ENCODE measurements around the gene FGD4. TPM values are rescaled to one million over a fixed set of nuclear protein-coding genes. Genes with fewer than 3 reads are reported as not detected.

The FGD4 gene
- total RNA-seq, 1 experiment from 2014 or later: 31.6 TPM

- ChIA-PET POLR2A (interaction anchor here (0.6 kb wide), 1 partner anchor 1839 kb away, joined by 15 read pairs; the partner anchor contains the start of gene IPO8), CTCF (interaction anchor here (0.6 to 1.0 kb wide), 2 partner anchors 56 to 221 kb away, joined by 3 read pairs; partner anchors contain the start of gene YARS2)
- H3K4me1 Mint-ChIP-seq (ENCODE audit: low read depth, unreplicated experiment): peaks cover 40% of the 10 kb centered on the region
- Histone ChIP-seq H3K4me1 (peaks cover 46% of the 10 kb centered on the region), H3K36me3 (ENCODE audit: control insufficient read depth, insufficient read depth, low read length) (0 out of 2 replicates have a peak, but pooled peaks cover 2% of the 10 kb centered on the region), H3K9me3 (no peaks in the 10 kb centered on the region), H3K27me3 (replicated peaks; ENCODE audit: control insufficient read depth, insufficient read depth, low read length) (no peaks in the 10 kb centered on the region), H3K4me3 (ENCODE audit: low read depth, low read length) (no peak overlapping the region; the same call in 1 of the 2 replicates)
- peak overlapping the region; percentile 74 for H3K27ac Mint-ChIP-seq (ENCODE audit: unreplicated experiment)
- no peak for TF ChIP-seq CTCF (IDR thresholded peaks at IDR 0.05; ENCODE audit: insufficient read depth in 1 of 2, low read depth in 1 of 2, low read length in 1 of 2, severe bottlenecking in 1 of 2, unreplicated experiment in 1 of 2)
- DNase-seq: no peak
- TSS peak; percentile 57 for BruUV-seq (replicated peaks)
- H3K36me3 Mint-ChIP-seq (ENCODE audit: insufficient read depth, unreplicated experiment): peaks cover 7% of the 10 kb centered on the region
- peak overlapping the region; percentile 62 for H3K4me3 Mint-ChIP-seq (ENCODE audit: unreplicated experiment)
- H3K9me3 Mint-ChIP-seq (ENCODE audit: unreplicated experiment): no peaks in the 10 kb centered on the region
- H3K27me3 Mint-ChIP-seq (ENCODE audit: insufficient read depth, unreplicated experiment): no peaks in the 10 kb centered on the region
- intact Hi-C loops (cut with micrococcal nuclease; ENCODE audit: unreplicated experiment): loop anchor here (1.0 to 10.0 kb wide), 4 partner anchors 9 to 120 kb away; no protein-coding TSS in a partner anchor
Measured at GRCh38 chr12:32534698-32535097, 135.3 kb downstream of the FGD4 start.

- no peaks in the 10 kb centered on the region for H3K27me3 Mint-ChIP-seq (ENCODE audit: insufficient read depth, unreplicated experiment)
- H3K4me3 Mint-ChIP-seq (ENCODE audit: unreplicated experiment): peak overlapping the region; percentile 62
- peak overlapping the region; percentile 74 for H3K27ac Mint-ChIP-seq (ENCODE audit: unreplicated experiment)
- Histone ChIP-seq H3K4me1 (peaks cover 46% of the 10 kb centered on the region), H3K36me3 (ENCODE audit: control insufficient read depth, insufficient read depth, low read length) (0 out of 2 replicates have a peak, but pooled peaks cover 2% of the 10 kb centered on the region), H3K9me3 (no peaks in the 10 kb centered on the region), H3K4me3 (ENCODE audit: low read depth, low read length) (no peak overlapping the region), H3K27me3 (replicated peaks; ENCODE audit: control insufficient read depth, insufficient read depth, low read length) (no peaks in the 10 kb centered on the region)
- CTCF ChIA-PET: no interaction called here
- no peak for TF ChIP-seq CTCF (IDR thresholded peaks at IDR 0.05; ENCODE audit: insufficient read depth in 1 of 2, low read depth in 1 of 2, low read length in 1 of 2, severe bottlenecking in 1 of 2, unreplicated experiment in 1 of 2)
- H3K36me3 Mint-ChIP-seq (ENCODE audit: insufficient read depth, unreplicated experiment): peaks cover 2% of the 10 kb centered on the region
- POLR2A ChIA-PET: no interaction called here
- intact Hi-C loops (cut with micrococcal nuclease; ENCODE audit: unreplicated experiment): loop anchor here (2.0 to 10.0 kb wide), 2 partner anchors 81 to 119 kb away; no protein-coding TSS in a partner anchor
- BruUV-seq (replicated peaks): no TSS peak
- H3K4me1 Mint-ChIP-seq (ENCODE audit: low read depth, unreplicated experiment): peaks cover 45% of the 10 kb centered on the region
- H3K9me3 Mint-ChIP-seq (ENCODE audit: unreplicated experiment): no peaks in the 10 kb centered on the region
- no peak for DNase-seq
Measured at GRCh38 chr12:32535288-32535999, 136.1 kb downstream of the FGD4 start.

GRCh38 chr12:32536000-32536345 lies 136.6 kb downstream of the FGD4 start:
- Histone ChIP-seq H3K4me3 (ENCODE audit: low read depth, low read length) (no peak overlapping the region), H3K9me3 (no peaks in the 10 kb centered on the region), H3K27me3 (replicated peaks; ENCODE audit: control insufficient read depth, insufficient read depth, low read length) (no peaks in the 10 kb centered on the region), H3K36me3 (ENCODE audit: control insufficient read depth, insufficient read depth, low read length) (0 out of 2 replicates have a peak, but pooled peaks cover 2% of the 10 kb centered on the region), H3K4me1 (peaks cover 49% of the 10 kb centered on the region)
- TF ChIP-seq CTCF (IDR thresholded peaks at IDR 0.05; ENCODE audit: insufficient read depth in 1 of 2, low read depth in 1 of 2, low read length in 1 of 2, severe bottlenecking in 1 of 2, unreplicated experiment in 1 of 2): no peak
- no peak overlapping the region for H3K27ac Mint-ChIP-seq (ENCODE audit: unreplicated experiment)
- no peaks in the 10 kb centered on the region for H3K27me3 Mint-ChIP-seq (ENCODE audit: insufficient read depth, unreplicated experiment)
- intact Hi-C loops (cut with micrococcal nuclease; ENCODE audit: unreplicated experiment): loop anchor here (2.0 to 10.0 kb wide), 2 partner anchors 81 to 119 kb away; no protein-coding TSS in a partner anchor
- no peak for DNase-seq
- no peaks in the 10 kb centered on the region for H3K9me3 Mint-ChIP-seq (ENCODE audit: unreplicated experiment)
- H3K4me1 Mint-ChIP-seq (ENCODE audit: low read depth, unreplicated experiment): peaks cover 46% of the 10 kb centered on the region
- BruUV-seq (replicated peaks): no TSS peak
- ChIA-PET POLR2A (no interaction called here), CTCF (no interaction called here)
- no peaks in the 10 kb centered on the region for H3K36me3 Mint-ChIP-seq (ENCODE audit: insufficient read depth, unreplicated experiment)
- no peak overlapping the region for H3K4me3 Mint-ChIP-seq (ENCODE audit: unreplicated experiment)

Measured in Caco-2 (cell line).